Right cardiac atrium (tissue), 5 donors: ENCODE measurements around the gene DNM3. TPM values are rescaled to one million over a fixed set of nuclear protein-coding genes. Genes with fewer than 3 reads are reported as not detected.
A peak's percentile ranks its signal among the peaks of the same experiment; 100 is the strongest.
"Not testable (repeated sequence)": the region's sequence is repeated elsewhere in the genome, so short reads cannot be mapped to it uniquely, and the experiment has no call there.

Experiments
- ATAC-seq, 2 donors: fragments of 200-7000 bp; cut with Tn5 transposase; one replicate each; pipeline versions ENCODE4 v1.8.0 to v1.9.1; 2020; ENCODE audit warnings: moderate library complexity in 2 of 2, mild to moderate bottlenecking in 1 of 2
- DNase-seq, 3 donors: peaks; one replicate each; pipeline ENCODE4 v3.0.0-alpha.2; 2020
- H3K27ac ChIP-seq: one replicate; pipeline ENCODE4 v1.5.1; 2013; ENCODE audit warnings: mild to moderate bottlenecking, low read length, control low read depth, moderate library complexity
- H3K27me3 ChIP-seq: one replicate; pipeline ENCODE4 v1.6.1; 2013; ENCODE audit not compliant: control insufficient read depth, insufficient read depth
- H3K4me1 ChIP-seq: one replicate; pipeline ENCODE4 v1.6.1; 2013; ENCODE audit warnings: low read length; ENCODE audit not compliant: control insufficient read depth, insufficient read depth
- H3K4me3 ChIP-seq: one replicate; pipeline ENCODE4 v1.5.1; 2013; ENCODE audit warnings: low read length, control low read depth
- H3K9me3 ChIP-seq: one replicate; pipeline ENCODE4 v1.6.1; 2013; ENCODE audit warnings: low read length; ENCODE audit not compliant: control insufficient read depth
- WGBS: extraction: QIAGEN DNeasy Blood & Tissue Kit; methylation state at CpG from one replicate; pipeline ENCODE4 v1.1.7; 2013; 5-methylcytosine and 5-hydroxymethylcytosine counted together
- intact Hi-C, 4 donors: fragments of 100-400 bp; cut with DNase I; formaldehyde crosslinking; loops; one replicate each; pipeline versions ENCODE4 v1.11.0 to v1.14.0; 2022 to 2023
- polyA plus RNA-seq: library from polyadenylated mRNA; stranded (reverse); fragments of 200-250 nt; gene quantifications from one replicate; pipeline ENCODE4 v1.2.3, GENCODE V29; 2013
- total RNA-seq, 4 donors: library from RNA; stranded (reverse); fragmentation: NEBNext Ultra II Directional; extraction: Animal tissue kit (Norgen Biotek cat#: 25700); gene quantifications; one replicate each; pipeline ENCODE4 v1.2.1, GENCODE V29; 2021
- donor health status: healthy with polysubstance abuse.
- donor health status: DM: no; HTN: yes; CAD: no.
- donor health status: DM: no; HTN: no; CAD: no.
- donor health status: DM: no; HTN: yes; CAD: no; lungs with severe emphysema.
- donor health status: DM: yes; HTN: yes; CAD: no.

Gene DNM3
- total and polyA plus RNA-seq, 5 donors: 1.5 to 2.2 (median 1.7) TPM

GRCh38 chr1:172070055-172070454, 228.8 kb downstream of the DNM3 start:
- DNase-seq (no peak), ATAC-seq (no peak)
- H3K27me3 ChIP-seq: no peaks in the 10 kb centered on the region
- H3K27ac ChIP-seq: no peak overlapping the region
- H3K4me1 ChIP-seq: no peaks in the 10 kb centered on the region
- no peak overlapping the region for H3K4me3 ChIP-seq
- H3K9me3 ChIP-seq: no peaks in the 10 kb centered on the region
- intact Hi-C loops: no loop called here

- Histone ChIP-seq H3K4me1 (no peaks in the 10 kb centered on the region), H3K27ac (no peak overlapping the region), H3K4me3 (no peak overlapping the region), H3K27me3 (no peaks in the 10 kb centered on the region), H3K9me3 (no peaks in the 10 kb centered on the region)
- DNase-seq (no peak), ATAC-seq (no peak)
- WGBS: 55% methylated on average over 2 of the region's 2 CpGs
- intact Hi-C loops: no loop called here
Measured at GRCh38 chr1:172071746-172072145, 230.4 kb downstream of the DNM3 start.

DNA sequence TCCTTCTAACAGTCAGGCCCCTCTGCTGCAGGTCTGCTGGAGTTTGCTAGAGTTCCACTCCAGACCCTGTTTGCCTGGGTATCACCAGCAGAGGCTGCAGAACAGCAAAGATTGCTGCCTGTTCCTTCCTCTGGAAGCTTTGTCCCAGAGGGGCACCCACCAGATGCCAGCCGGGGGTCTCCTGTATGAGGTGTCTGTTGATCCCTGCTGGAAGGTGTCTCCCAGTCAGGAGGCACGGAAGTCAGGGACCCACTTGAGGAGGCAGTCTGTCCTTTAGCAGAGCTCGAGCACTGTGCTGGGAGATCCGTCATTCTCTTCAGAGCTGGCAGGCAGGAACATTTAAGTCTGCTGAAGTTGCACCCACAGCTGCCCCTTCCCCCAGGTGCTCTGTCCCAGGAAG, 238.6 kb downstream of the DNM3 start:
- H3K4me1 ChIP-seq, intact Hi-C loops, H3K27me3 ChIP-seq, H3K4me3 ChIP-seq, H3K9me3 ChIP-seq, H3K27ac ChIP-seq, ATAC-seq, DNase-seq: not testable (repeated sequence)
- WGBS: 96% methylated on average over 4 of the region's 4 CpGs

DNA sequence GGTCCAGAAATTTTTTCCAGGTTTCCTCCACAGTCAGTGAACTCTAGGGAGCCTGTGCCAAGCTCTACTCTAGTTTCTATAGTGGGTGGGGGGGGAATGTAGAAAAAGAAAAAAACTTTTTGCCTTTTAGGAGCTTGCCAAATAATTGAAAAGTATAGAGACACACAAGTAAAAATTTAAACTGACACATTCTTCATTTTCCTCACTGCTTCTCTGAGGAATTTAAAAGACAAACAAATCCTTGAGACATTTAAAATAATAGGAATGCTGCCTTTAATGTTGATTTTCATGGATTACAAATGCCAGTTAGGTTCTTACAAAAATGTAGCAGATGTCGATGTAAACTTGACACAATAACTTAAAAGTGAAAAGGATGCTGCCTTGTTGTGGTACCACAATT, 241.9 kb downstream of the DNM3 start:
- DNase-seq (no peak), ATAC-seq (no peak)
- H3K4me3 ChIP-seq: no peak overlapping the region
- intact Hi-C loops: no loop called here
- WGBS: 90% methylated on average over 1 of the region's 1 CpG
- H3K9me3 ChIP-seq: no peaks in the 10 kb centered on the region
- H3K27me3 ChIP-seq: no peaks in the 10 kb centered on the region
- no peaks in the 10 kb centered on the region for H3K4me1 ChIP-seq
- no peak overlapping the region for H3K27ac ChIP-seq

DNA sequence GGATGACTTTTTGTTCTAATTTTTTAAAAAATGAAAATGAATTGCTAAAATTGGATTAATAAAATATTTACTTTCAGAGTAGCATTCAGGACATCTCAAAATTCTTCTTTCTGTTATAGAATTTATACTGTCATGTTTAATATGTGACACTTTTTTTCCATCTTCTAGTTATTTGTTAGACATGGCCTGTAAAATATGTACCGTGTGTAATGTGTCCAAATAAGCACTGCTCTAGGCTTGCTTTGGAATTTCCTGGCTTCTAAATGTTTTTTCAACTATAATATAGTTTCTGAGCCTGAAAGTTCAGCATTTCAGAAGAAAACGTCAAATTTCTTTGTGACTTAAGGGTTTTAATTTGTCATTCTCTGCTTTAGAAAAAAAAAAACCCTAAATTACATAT, 243.6 kb downstream of the DNM3 start:
- Histone ChIP-seq H3K27ac (no peak overlapping the region), H3K9me3 (no peaks in the 10 kb centered on the region), H3K27me3 (no peaks in the 10 kb centered on the region), H3K4me1 (no peaks in the 10 kb centered on the region), H3K4me3 (no peak overlapping the region)
- intact Hi-C loops: no loop called here
- DNase-seq (no peak), ATAC-seq (no peak)
- WGBS: 60% methylated on average over 2 of the region's 2 CpGs

DNA sequence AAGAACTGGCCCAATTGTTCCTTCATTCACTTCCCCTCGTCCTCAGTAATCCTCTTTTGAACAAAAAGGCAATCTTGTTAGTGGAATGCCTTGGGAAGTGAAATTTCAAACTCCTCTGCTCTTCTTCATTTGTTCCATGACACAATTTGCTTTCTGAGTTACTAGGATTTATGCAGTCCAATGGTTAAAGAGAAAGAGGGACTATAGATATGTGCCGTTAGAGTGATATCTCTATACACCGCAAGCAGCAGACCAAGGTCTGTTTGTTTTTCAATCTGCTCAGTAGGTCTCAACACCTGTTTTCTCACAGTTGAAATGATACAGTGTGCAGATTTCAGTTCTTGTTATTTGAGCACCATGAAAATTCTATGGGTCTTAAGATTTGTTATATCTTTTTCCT, 244.0 kb downstream of the DNM3 start:
- ATAC-seq (no peak), DNase-seq (no peak)
- WGBS: 58% methylated on average over 3 of the region's 3 CpGs
- intact Hi-C loops: no loop called here
- H3K4me1 ChIP-seq: no peaks in the 10 kb centered on the region
- H3K4me3 ChIP-seq: no peak overlapping the region
- H3K9me3 ChIP-seq: no peaks in the 10 kb centered on the region
- H3K27me3 ChIP-seq: no peaks in the 10 kb centered on the region
- H3K27ac ChIP-seq: no peak overlapping the region

DNA sequence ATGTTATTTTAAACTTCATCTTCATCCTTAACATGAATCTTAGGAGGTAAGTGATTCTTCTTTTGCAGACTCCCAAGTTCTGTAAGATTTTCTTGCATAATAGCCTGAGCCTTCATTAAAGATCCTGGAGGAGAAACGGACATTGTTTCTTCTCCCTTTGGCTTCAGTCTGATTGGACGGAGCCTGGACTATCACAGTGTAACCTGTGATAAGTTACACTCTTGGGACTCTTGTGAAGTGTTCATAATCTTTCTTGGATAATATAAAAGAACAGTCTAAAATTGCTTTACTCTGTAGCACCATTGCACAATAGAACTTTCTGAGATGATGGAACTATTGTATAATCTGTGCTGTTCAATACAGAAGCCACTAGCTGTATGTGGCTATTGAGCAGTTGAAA, 244.8 kb downstream of the DNM3 start:
- peak in 1 of 2 donors; percentile 55 for ATAC-seq
- WGBS: 68% methylated on average over 2 of the region's 2 CpGs
- intact Hi-C loops: no loop called here
- no peaks in the 10 kb centered on the region for H3K9me3 ChIP-seq
- no peaks in the 10 kb centered on the region for H3K27me3 ChIP-seq
- H3K4me3 ChIP-seq: no peak overlapping the region
- no peak for DNase-seq
- no peaks in the 10 kb centered on the region for H3K4me1 ChIP-seq
- no peak overlapping the region for H3K27ac ChIP-seq

DNA sequence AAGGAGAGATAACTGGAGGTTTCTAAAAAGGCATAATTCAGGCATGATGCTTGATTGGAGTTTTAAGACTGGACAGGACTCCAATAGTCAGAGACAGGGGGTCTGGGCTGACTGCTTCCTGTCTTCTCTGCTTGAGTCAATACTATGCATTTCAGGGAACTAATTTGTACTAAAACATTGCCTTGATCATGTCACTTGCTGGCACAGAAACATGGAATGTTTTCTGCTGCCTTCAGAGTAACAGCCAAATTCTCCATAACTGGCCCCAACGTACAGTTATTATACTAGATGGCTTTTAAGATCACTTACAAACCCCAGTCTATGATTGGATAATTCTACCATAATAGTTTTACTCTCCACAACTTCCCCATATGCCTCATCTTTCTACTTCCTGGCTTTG, 247.0 kb downstream of the DNM3 start:
- DNase-seq (no peak), ATAC-seq (no peak)
- H3K27me3 ChIP-seq: no peaks in the 10 kb centered on the region
- no peaks in the 10 kb centered on the region for H3K4me1 ChIP-seq
- H3K4me3 ChIP-seq: no peak overlapping the region
- H3K9me3 ChIP-seq: no peaks in the 10 kb centered on the region
- WGBS: 57% methylated on average over 1 of the region's 1 CpG
- intact Hi-C loops: no loop called here
- H3K27ac ChIP-seq: no peak overlapping the region

GRCh38 chr1:172089768-172090510, 248.6 kb downstream of the DNM3 start:
- Histone ChIP-seq H3K9me3 (no peaks in the 10 kb centered on the region), H3K4me1 (no peaks in the 10 kb centered on the region), H3K4me3 (no peak overlapping the region), H3K27me3 (no peaks in the 10 kb centered on the region), H3K27ac (no peak overlapping the region)
- WGBS: 65% methylated on average over 7 of the region's 7 CpGs
- intact Hi-C loops: loop anchor here in 2 of 4 donors (5.0 kb wide), 2 partner anchors 307 to 312 kb away; no protein-coding TSS in a partner anchor
- ATAC-seq (peak; percentile 71), DNase-seq (peak; percentile 30 to 79 (median 58))

GRCh38 chr1:172090511-172090817, 249.2 kb downstream of the DNM3 start:
- WGBS: 17% methylated on average over 1 of the region's 1 CpG
- no peak overlapping the region for H3K4me3 ChIP-seq
- intact Hi-C loops: loop anchor here in 2 of 4 donors (5.0 kb wide), 2 partner anchors 307 to 312 kb away; no protein-coding TSS in a partner anchor
- ATAC-seq: no peak
- no peak for DNase-seq
- H3K27me3 ChIP-seq: no peaks in the 10 kb centered on the region
- H3K9me3 ChIP-seq: no peaks in the 10 kb centered on the region
- H3K27ac ChIP-seq: no peak overlapping the region
- H3K4me1 ChIP-seq: no peaks in the 10 kb centered on the region

GRCh38 chr1:172095846-172096245, 254.5 kb downstream of the DNM3 start:
- no peaks in the 10 kb centered on the region for H3K9me3 ChIP-seq
- intact Hi-C loops: no loop called here
- H3K27me3 ChIP-seq: no peaks in the 10 kb centered on the region
- H3K27ac ChIP-seq: no peak overlapping the region
- 93% methylated on average over 2 of the region's 2 CpGs for WGBS
- H3K4me1 ChIP-seq: no peaks in the 10 kb centered on the region
- DNase-seq (no peak), ATAC-seq (no peak)
- no peak overlapping the region for H3K4me3 ChIP-seq

DNA sequence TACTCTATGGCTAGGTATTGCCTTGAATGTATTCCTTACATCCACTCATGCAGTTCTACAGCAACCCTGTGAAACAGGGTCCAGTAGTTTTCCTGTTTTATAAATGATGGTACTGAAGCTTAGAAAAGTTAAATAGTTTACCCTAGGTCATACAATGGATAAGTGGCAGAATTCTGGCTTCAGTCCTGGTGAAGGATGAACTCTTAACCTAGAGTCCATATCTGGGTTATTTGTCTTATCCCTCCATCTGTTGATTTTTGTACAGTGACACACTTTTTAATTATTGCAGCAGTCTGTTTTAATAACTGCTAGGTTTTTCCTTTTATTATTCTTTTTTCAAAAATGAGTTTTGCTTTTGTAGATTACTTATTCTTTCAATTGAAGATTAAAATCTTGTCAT, 263.9 kb downstream of the DNM3 start:
- intact Hi-C loops: no loop called here
- ATAC-seq (no peak), DNase-seq (no peak)
- no peak overlapping the region for H3K27ac ChIP-seq
- H3K27me3 ChIP-seq: no peaks in the 10 kb centered on the region
- H3K4me1 ChIP-seq: peaks cover 2% of the 10 kb centered on the region
- H3K4me3 ChIP-seq: no peak overlapping the region
- H3K9me3 ChIP-seq: no peaks in the 10 kb centered on the region
